Retina (tissue), 1 donor: ENCODE data around the gene AKR1D1.
"Not testable (repeated sequence)": the region's sequence is repeated elsewhere in the genome, so short reads cannot be mapped to it uniquely, and the experiment has no call there.

Experiments used
- DNase-seq: peaks from one replicate; pipeline ENCODE4 v3.0.0-alpha.2; 2016

The AKR1D1 gene

GRCh38 chr7:138125598-138126111 lies 49.4 kb downstream of the AKR1D1 start:
- no peak for DNase-seq

GRCh38 chr7:138126928-138127327 lies 50.7 kb downstream of the AKR1D1 start:
- no peak for DNase-seq

- DNase-seq = no peak
Observed at GRCh38 chr7:138127996-138128395, 51.7 kb downstream of the AKR1D1 start.

DNA sequence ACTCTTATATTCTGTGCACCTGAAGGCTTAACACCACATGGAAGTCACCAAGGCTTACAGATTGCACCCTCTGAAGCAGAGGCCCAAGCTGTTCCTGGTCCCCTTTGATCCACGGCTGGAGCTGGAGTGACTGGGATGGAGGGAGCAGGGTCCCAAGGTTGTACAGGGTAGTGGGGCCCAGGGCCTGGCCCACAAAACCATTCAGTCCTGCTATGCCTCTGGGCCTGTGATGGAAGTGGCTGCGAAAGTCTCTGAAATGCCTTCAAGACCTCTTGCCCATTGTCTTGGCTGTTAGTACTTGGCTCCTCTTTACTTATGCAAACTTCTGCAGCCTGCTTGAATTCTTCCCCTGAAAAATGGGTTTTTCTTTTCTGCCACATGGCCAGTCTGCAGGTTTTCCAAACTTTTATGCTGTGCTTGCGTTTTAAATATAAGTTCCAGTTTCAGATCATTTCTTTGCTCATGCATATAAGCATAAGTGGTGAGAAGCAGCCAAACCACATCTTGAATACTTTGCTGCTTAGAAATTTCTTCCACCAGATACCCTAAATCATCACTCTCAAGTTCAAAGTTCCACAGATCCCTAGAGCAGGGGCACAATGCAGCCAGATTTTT lies 53.4 kb downstream of the AKR1D1 start:
- no peak for DNase-seq

DNA sequence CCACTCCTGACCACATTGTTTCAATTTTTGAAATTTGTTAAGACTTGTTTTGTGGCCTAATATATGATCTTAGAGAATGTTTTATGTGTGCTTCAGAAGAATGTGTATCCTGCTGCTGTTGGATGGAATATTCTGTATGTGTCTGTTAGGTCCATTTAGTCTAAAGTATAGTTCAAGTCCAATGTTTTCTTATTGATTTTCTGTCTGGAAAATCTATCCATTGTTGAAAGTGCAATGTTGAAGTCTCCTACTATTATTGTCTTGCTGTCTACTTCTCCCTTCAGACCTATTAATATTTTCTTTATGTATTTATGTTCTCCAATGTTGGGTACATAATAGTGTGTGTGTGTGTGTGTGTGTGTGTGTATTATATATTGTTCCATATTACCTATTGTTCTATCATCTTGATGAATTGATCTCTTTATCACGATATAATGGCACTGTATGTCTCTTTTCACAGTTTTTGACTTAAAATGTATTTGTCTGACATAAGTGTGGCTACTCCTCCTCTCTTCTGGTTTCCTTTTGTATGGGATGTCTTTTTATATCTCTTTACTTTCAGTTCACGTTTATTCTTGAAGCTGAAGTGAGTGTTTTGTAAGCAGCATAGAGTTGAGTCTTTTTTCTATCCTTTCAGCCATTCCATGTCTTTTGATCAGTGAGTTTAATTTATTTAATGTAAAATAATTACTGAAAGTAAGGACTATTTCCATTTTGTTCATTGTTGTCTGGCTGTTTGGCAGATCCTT lies 61.3 kb downstream of the AKR1D1 start:
- DNase-seq = no peak

DNA sequence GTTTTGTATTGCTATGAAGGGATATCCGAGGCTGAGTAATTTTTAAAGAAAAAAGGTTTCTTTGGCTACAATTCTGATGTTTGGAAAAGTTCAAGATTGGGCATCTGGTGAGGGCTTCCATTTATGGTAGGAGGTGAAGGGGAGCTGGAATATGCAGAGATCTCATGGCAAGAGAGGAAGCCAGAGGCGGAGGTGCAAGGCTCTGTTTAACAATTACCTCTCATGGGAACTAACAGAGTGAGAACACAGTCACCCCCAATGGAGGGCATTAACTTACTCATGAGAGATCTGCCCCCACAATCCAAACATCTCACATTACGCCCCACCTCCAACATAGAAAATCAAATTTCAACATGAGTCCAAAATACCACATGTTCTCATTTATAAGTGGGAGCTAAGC lies 62.0 kb downstream of the AKR1D1 start:
- DNase-seq = no peak

- no peak for DNase-seq
Observed at GRCh38 chr7:138142583-138143201, 66.4 kb downstream of the AKR1D1 start.

- DNase-seq = no peak
Observed at GRCh38 chr7:138144958-138145357, 68.7 kb downstream of the AKR1D1 start.

- DNase-seq = not testable (repeated sequence)
Observed at GRCh38 chr7:138146221-138146620, 70.0 kb downstream of the AKR1D1 start.

- not testable (repeated sequence) for DNase-seq
Observed at GRCh38 chr7:138146757-138147734, 70.8 kb downstream of the AKR1D1 start.

DNA sequence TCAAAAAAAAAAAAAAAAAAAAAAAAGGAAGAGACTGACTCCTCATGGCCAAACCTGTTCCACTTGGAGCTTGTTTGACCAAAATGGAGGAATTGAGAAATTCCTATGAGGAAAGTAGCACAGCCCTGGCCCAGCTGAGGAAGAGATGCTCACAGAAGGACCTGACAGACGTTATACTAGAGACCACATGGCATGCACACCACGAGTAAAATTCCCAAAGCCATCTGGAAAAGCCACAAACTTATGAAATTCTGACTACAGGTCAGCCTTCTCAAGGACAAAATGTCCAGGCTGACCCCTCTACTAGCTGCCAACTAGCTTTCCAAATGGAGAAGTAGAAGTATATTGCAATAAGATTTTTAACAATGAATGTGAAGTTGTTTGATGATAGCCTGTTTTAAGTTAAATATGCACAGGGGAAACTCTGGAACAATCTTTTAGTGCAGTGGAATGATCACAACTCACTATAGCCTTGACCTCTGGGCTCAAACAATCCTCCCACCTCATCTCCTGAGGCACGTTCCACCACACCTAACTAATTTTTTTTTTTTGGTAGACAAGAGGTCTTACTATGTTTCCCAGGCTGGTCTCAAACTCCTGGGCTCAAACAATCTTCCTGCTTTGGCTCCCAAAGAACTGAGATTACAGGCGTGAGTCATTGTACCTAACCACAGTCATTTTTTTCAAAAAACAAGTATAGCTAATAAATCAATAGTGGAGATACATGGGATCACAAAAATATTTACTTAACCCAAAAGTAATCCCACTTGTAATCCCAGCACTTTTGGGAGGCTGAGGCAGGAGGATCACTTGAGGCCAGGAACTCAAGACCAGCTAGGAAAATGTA lies 75.7 kb downstream of the AKR1D1 start:
- DNase-seq = no peak

- no peak for DNase-seq
Observed at GRCh38 chr7:138154661-138155060, 78.4 kb downstream of the AKR1D1 start.

DNA sequence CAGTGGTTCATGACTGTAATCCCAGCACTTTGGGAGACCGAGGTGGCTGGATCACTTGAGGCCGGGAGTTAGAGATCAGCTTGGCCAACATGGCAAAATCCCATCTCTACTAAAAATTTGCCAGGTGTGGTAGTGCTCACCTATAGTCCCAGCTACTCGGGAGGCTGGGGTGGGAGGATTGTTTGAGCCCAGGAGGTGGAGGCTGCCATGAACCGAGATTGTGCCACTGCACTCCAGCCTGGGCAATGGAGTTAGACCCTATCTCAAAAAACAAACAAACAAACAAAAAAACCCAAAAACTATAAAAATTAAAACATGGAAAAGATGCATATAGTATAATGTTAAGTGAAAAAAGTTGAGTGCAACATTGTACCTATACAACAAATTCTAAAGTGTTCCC lies 81.4 kb downstream of the AKR1D1 start:
- DNase-seq = no peak

- no peak for DNase-seq
Observed at GRCh38 chr7:138158739-138159528, 82.7 kb downstream of the AKR1D1 start.

GRCh38 chr7:138161600-138162081 lies 85.4 kb downstream of the AKR1D1 start:
- DNase-seq = peak; percentile 89

- DNase-seq = no peak
Observed at GRCh38 chr7:138162236-138162635, 86.0 kb downstream of the AKR1D1 start.

DNA sequence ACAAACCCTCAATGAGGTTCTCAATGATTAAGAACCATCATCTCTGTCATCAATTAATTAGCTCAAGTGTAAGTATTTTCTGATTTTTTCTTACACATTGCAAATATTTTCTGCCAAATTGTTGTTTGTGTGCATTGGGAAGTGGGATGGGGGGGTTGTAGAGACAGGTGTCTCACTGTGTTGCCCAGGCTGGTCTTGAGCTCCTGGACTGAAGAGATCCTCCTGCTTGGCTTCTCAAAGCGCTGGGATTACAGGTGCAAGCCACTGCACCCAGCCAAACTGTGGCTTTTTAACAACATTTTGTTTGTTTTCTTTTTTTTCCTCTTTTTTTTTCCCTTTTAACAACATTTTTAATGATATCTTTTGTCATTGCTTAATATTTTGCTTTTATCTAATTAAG lies 87.5 kb downstream of the AKR1D1 start:
- DNase-seq = no peak

- DNase-seq = no peak
Observed at GRCh38 chr7:138164804-138165203, 88.5 kb downstream of the AKR1D1 start.

GRCh38 chr7:138166681-138167080 lies 90.4 kb downstream of the AKR1D1 start:
- no peak for DNase-seq

DNA sequence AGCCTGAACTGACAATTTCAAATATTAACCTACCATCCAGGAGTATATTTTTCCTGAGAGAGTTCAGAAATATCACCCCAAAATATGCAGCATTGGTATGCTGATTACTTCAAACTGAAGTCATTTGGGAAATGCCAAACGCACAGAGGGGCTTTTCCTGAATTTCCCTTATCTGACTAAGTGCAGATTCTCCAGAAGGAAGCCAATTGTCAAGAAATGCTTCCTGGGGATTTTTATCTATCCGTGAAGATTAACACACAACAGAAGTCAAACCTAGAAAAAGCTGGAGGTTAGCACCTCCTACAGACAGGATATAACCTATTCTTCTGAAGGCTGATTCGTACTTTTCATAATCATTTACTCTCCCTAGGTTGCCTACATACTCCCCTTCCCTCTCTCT lies 91.0 kb downstream of the AKR1D1 start:
- no peak for DNase-seq

DNA sequence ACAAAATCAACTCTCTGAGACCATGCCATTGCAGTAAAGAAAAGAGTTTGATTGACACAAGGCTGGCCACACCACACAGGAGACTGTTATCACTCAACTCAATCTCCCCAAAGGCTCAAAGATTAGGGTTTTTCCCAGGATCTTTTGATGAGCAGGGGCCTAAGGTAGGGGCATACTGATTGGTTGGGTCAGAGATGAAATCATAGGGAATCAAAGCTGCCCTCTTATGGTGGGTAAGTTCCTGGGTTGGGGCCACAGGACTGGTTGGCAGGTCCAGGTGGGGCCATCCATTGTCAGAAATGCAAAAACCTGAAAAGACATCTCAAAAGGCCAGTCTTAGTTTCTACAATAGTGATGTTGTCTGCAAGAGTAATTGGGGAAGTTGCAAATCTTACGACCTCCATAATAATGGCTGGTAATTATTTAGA lies 91.6 kb downstream of the AKR1D1 start:
- no peak for DNase-seq
